Effector CD8-positive, alpha-beta T cell (primary cell): ENCODE data around the gene HS6ST1.

Experiments used
- DNase-seq: peaks from one replicate; lab custom pipeline; 2025; lab: John Stamatoyannopoulos, UW
- total RNA-seq, 4 experiments: gene quantifications; one replicate each; lab custom pipeline; 2026; lab: John Stamatoyannopoulos, UW

The HS6ST1 gene, protein sequence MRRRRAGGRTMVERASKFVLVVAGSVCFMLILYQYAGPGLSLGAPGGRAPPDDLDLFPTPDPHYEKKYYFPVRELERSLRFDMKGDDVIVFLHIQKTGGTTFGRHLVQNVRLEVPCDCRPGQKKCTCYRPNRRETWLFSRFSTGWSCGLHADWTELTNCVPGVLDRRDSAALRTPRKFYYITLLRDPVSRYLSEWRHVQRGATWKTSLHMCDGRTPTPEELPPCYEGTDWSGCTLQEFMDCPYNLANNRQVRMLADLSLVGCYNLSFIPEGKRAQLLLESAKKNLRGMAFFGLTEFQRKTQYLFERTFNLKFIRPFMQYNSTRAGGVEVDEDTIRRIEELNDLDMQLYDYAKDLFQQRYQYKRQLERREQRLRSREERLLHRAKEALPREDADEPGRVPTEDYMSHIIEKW
- total RNA-seq, result 18.6 to 23.6 (median 21.8) reads per million in 4 experiments

DNA sequence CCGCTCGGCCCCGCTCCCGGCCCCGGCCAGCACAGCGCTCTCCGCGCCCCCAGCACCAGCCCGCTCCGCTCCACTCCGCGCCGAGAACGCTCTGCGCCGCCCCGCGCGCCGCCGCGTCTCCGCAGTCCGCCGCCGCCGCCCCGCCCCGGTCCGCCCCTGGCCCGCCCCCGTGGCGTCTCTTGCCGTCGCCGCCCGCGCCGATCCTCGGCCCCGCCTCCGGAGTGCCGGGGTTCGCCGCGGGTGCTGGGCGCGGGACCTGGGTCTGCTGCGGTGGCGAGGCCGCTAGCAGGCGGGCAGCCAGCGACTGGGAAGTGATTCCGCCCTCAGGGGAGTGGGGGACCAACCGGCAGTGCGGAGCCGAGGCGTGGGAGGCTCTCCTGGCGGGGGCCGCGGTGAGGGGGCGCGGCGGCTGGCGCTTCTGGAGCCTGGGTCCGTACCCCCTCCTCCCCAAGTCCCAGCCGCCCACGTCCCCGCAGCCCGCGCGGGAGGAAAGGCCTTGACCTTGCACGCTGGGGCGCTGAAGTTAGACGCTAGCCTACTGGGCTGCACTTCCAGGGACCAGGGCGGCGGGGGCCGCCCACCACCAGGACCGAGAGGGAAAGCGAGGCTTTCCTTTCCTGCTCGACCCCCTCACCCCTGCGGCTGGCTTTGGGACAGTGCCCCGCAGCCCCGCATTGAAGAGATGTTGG is at the start of gene HS6ST1:
TSS of gene HS6ST1 (minus strand) at position 93 of the 689 bp plus-strand sequence. CDS start 305 bp downstream, outside the sequence.
- peak; percentile 77 for DNase-seq

GRCh38 chr2:128367601-128368359 is 49.1 kb upstream of the HS6ST1 start:
- DNase-seq, result no peak

- DNase-seq, result no peak
Measured at GRCh38 chr2:128366713-128367511, 48.2 kb upstream of the HS6ST1 start.

GRCh38 chr2:128365217-128365905 is 46.7 kb upstream of the HS6ST1 start:
- DNase-seq, result no peak

DNA sequence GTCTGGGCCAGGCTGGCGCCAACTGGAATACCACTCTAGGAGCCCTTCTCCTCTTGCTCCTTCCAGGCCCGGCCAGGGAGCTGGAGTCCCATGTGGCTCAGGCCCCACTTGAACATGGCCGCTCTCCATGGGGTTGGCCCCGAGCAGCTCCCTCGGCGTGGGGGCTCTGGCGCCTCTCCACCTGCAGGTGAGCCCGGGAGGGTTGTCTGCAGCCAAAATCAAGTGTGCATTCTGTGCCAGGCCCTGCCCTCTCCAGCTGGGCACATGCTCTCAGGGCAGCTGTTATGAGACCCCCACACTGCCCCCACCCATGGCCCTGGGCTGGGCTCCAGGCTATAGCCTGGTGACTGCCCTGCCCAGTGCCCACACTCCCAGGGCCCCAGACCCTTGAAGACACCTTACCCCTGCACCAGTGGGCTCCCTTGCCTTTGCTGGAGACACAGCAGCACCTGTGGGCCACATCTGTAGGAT is 45.8 kb upstream of the HS6ST1 start:
- DNase-seq, result no peak

- DNase-seq, result no peak
Measured at GRCh38 chr2:128363934-128364361, 45.3 kb upstream of the HS6ST1 start.

- DNase-seq, result no peak
Measured at GRCh38 chr2:128362889-128363228, 44.2 kb upstream of the HS6ST1 start.

DNA sequence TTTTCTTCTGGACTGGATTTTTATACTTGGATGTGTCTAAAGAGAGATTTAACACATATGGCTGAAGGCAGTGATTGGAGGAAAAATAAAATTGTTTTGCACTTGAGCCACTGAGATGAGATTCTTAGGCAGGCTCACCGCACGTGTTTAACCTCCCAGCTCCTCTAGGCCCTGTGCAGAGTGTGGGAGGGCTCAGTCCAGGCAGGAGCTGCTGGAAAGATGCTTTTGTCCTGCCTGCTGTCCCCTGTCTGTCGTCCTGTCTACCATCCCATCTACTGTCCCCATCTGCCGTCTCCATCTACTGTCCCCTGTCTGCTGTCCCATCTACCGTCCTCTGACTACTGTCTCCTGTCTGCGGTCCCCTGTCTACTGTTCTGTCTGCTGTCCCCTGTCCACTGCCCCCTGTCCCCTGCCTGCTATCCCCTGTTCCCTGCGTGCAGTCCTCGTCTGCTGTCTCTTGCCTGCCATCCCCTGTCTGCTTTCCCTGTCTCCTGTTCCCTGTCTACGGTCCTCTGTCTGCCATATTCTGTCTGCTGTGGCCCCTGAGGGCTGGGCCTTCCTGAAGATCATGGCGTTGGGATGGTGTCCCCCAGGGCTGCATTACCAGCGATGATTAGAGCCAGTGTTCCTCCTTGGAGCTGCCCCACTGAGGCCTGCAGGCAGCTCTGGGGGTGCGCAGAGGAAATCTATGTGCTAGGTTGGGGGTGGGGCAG is 43.7 kb upstream of the HS6ST1 start:
- DNase-seq, result no peak

DNA sequence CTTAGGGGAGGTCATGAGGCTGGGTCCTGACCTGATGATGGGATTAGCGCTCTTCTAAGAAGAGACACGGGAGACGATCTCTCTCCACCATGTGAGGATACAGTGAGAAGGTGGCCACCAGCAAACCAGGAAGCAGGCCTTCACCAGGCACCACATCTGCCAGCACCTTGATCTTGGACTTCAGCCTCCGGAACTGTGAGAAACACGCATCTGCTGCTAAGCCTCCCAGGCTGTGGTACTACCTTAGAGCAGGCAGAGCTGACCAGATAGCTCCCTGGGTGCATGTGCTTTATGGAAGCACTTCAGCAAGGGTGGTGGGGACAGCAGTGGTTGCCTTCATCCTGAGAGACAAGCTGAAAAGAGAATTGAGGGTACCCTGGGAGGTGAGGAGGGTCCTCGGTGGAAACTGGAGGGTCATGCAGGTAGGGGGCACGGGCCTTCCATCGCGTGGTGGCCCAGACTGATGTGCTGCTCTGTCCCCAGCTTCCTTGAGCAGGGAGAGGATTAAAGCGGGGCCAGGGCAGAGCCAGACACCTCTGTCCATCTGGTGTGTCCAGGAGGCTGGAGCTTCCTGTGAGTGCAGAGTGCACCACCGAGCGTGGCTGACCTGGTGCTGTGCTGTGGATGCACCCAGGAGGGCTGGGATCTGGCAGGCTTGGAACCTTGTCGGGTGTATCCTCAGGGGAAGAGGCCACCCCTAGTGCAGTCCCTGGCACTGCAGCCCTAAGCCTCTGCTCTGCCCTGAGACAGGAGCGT is 42.9 kb upstream of the HS6ST1 start:
- DNase-seq, result no peak

DNA sequence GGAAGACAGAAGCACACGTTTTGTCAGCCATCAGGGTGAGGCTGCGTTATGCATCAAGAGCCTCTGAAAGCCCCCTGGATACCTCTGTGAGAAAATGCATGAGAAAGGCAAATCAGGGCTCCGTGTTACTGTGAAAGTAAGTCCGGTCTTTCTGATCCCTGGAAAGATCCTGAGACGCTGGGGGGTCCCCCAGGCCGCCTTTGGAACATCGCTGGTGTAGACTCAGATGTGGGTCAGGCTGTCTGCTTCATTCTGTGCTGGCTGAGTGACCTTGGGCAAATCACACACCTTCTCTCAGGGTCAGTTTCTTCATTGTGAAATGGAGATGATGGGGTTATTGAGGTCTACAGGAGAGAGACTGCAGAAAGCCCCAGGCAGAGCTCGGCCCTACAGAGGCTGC is 42.0 kb upstream of the HS6ST1 start:
- DNase-seq, result no peak

DNA sequence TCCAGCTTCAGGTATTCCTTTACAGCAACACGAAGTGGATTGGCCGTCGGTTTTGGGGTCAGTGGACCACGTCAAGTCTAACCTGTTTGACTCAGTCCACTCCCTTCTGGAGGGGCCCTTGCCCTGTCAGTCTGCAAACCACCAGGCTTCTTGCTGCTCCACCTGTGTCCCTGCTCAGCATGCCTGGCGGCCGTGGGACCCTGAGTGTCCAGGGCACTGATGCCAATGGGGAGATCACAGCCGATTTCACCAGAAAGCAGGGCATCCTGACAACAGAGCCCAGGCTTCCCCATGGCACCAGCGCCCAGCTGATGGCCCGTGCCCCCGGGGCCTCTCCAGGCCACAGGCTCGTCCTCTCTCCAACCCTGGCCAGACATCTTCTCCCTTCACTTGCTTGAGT is 41.2 kb upstream of the HS6ST1 start:
- DNase-seq, result no peak

DNA sequence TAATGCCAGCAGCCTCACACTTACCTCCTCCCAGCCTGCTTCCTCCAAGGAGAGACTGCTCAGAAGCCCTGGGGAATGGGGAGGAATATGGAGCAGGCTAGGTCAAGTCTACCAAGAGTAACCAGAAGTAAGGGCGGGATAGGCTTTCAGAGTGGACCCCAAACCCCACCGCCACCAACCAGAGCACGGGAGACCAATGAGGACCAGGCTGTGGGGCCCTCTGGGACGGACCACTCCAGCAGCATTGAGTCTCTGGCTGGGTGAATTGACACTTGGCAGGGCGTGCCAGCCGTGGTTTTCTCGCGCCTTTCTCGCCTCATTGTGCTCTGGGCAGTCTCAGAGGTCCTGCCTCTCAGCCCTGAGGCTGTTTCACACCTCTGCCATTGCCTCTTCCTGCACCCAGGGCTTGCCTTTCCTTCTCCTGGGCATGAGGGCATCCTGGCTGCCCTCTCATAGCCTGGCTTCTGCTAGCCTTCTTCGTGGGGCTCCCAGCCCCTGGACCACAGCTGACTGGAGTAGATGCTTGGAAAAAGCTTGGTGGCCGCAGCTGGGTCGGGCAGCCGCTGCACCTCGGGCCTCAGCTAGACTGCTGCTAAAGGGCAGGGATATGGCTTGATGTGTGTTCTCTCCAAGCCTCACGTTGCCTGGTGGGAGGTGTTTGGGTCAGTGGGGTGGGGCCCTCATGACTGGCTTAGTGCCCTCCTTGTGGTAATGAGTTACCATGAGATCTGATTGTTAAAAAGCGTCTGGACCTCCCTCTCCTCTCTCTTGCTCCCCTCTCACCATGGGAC is 40.5 kb upstream of the HS6ST1 start:
- DNase-seq, result no peak

- DNase-seq, result no peak
Measured at GRCh38 chr2:128357506-128358370, 39.1 kb upstream of the HS6ST1 start.

DNA sequence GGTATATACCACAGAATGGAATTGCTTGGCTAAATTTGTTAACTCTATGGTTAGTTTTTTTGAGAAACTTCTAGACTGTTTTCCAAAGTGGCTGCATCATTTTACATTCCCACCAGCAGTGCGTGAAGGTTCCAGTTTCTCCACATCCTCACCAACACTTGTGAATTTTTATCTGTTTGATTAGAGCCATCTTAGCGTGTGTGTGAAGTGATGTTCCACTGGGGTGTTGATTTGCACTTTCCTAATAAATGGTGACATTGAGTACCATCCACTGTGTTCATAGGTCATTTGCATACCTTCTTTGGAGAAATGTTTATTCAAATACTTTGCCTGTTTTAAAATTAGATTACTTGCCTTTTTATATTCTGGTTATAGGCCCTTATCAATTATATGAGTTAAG is 37.5 kb upstream of the HS6ST1 start:
- no peak for DNase-seq

DNA sequence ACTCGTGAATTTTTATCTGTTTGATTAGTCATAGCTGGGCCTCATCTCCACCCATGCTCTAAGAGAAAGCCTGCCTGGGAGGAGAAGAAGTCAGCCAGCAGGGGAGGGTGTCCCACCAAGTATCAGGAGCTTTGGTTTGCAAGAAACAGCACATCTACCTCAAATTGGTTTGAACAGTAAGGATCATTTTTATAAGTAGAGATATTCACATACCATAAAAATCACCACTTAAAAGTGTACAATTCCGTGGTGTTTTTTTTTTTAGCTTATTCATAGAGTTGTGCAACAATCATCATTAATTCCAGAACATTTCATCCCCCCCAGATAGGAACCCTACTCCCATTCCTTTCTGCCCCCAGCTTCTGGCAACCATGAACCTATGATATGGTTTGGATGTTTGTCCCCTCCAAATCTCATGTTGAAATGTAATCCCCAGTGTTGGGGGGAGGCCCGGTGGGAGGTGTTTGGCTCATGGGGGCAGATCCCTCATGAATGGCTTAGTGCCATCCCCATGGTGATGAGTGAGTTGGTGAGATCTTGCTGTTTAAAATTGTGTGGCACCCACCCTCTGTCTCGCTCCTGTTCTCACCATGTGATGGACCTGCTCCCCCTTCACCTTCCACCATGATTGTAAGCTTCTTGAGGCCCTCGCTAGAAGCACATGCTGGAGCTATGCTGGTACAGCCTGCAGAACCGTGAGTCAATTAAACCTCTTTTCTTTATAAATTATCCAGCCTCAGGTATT is 36.2 kb upstream of the HS6ST1 start:
- no peak for DNase-seq

- DNase-seq, result no peak
Measured at GRCh38 chr2:128354161-128354560, 35.5 kb upstream of the HS6ST1 start.

- DNase-seq, result no peak
Measured at GRCh38 chr2:128350736-128351135, 32.1 kb upstream of the HS6ST1 start.
